GM12873 (cell line): ENCODE data around the gene GLI2.

Experiments used
- TF ChIP-seq, protein P1 (sequence below): IDR thresholded peaks from 2 replicates; pipeline ENCODE4 v1.5.1; 2012; ENCODE audit warnings: low read depth, mild to moderate bottlenecking, moderate library complexity, low read length, control low read depth; ENCODE audit not compliant: insufficient read depth; ENCODE audit errors: missing control alignments

The GLI2 gene

DNA sequence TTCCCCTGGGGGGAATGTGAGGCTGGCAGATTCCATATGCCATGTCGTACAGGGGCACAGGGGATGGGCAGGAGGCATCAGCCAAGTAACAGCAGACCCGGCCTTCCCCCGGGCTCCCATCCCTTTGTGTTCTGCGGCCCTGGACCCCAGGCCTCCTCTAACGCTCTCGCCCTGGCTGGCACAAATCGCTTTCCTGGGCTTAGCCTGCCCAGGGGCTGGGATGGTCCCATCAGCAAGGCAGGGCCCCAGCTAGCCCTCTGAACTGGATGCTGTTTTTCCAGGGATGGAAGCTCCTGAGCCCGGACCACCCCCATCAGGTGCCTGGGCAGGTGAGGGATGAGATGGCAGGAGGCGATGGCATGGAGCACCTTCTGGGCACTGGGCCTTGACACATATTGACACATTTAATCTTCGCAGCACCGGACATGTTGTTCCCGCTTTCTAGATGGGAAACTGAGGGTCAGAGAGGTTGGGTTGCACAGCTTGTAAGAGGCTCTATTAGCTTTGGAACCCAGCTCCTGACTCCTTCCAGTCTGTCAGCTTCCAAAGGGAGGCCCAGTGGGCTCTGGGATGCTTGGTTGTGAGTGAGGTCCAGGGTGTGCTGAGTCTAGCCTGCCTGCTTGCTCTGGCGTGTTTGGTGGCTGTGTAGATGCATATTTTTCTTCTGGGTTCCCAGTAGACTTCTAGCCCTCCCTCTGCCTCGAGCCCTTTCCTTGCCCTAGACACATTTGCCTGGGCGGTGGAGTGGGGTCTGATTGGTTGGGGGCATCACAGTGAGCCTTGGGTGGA lies 40.3 kb downstream of the GLI2 start:
- TF ChIP-seq, protein P1, sequence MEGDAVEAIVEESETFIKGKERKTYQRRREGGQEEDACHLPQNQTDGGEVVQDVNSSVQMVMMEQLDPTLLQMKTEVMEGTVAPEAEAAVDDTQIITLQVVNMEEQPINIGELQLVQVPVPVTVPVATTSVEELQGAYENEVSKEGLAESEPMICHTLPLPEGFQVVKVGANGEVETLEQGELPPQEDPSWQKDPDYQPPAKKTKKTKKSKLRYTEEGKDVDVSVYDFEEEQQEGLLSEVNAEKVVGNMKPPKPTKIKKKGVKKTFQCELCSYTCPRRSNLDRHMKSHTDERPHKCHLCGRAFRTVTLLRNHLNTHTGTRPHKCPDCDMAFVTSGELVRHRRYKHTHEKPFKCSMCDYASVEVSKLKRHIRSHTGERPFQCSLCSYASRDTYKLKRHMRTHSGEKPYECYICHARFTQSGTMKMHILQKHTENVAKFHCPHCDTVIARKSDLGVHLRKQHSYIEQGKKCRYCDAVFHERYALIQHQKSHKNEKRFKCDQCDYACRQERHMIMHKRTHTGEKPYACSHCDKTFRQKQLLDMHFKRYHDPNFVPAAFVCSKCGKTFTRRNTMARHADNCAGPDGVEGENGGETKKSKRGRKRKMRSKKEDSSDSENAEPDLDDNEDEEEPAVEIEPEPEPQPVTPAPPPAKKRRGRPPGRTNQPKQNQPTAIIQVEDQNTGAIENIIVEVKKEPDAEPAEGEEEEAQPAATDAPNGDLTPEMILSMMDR: no peak

DNA sequence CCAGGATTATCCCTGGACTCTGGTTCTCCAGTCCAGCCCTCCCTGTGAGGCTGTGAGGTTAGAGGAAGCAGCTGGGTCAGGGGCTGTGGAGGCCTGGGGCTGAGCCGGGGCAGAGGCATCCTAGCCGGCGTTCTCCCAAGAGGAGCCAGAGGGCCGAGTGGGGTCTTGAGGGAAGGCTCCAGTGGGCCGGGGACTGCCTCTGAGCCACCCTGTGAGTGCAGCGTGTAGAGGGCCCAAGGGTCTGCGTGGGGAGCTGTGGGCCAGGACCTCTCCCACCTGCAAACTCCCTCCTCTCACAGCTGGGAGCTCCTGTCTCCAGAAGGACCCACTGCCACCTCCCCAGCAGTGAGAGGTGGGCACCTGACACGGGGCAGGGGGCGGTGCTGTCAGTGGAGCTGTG lies 41.0 kb downstream of the GLI2 start:
- TF ChIP-seq, protein P1: no peak

DNA sequence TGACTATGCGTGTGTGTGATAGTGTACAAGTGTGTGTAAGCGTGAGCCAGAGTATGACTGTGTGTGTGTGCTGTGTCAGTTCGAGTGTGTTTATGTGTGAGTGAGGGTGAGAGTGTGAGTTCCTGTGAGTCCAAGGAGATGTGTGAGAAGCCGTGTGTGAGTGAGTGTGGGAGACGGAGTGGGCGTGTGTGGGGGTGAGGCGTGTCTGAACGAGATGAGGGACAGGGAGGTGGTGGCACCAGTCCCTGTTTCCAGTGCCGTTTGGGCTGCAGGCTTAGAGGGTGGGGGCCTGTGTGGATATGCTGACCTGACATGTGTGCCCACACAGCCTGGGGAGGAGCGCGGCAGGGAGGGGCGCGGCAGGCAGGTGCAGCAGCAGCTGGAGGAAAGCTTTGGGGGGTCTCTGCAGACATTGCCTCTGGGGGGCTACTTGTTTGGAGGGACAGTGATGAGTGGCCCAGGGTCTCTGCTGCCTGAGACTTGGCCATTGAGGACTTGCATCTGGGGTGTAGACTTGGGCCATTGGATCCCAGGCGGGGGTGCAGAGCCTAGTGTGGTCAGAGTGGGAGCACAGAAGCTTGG lies 41.6 kb downstream of the GLI2 start:
- TF ChIP-seq, protein P1: no peak

DNA sequence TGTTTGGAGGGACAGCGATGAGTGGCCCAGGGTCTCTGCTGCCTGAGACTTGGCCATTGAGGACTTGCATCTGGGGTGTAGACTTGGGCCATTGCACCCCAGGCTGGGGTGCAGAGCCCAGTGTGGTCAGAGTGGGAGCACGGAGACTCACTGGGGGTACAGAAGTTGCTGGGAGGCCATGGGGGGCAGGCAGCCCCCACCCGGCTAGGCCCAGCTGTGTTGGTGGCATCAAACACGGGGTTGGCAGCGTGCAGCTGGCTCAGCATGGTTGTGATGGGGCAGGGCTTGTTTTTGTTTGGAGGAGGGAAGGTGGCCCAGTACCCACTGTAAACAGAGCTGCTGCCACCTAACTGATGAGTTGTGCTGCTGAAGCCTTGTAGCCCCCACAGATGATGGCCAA lies 42.1 kb downstream of the GLI2 start:
- TF ChIP-seq, protein P1: no peak

DNA sequence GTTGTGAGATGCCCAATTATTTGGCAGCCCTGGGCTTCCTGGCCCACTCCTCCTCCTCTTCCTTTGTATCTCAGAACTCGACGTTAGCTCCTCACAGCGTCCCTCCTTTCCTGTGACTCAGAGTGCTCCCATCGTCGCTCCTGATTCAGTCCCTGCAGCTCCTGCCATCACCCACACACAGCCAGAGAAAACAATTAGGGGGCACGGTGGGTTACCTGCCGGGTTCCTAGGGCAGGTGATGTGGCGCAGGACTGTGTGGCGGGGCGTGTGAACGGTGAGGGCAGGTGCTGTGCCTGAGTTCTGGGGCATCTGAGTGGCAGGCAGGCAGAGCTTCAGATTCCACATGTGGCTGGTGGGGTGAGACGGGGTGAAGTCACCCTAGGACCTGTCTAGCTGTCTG lies 42.6 kb downstream of the GLI2 start:
- TF ChIP-seq, protein P1: no peak

DNA sequence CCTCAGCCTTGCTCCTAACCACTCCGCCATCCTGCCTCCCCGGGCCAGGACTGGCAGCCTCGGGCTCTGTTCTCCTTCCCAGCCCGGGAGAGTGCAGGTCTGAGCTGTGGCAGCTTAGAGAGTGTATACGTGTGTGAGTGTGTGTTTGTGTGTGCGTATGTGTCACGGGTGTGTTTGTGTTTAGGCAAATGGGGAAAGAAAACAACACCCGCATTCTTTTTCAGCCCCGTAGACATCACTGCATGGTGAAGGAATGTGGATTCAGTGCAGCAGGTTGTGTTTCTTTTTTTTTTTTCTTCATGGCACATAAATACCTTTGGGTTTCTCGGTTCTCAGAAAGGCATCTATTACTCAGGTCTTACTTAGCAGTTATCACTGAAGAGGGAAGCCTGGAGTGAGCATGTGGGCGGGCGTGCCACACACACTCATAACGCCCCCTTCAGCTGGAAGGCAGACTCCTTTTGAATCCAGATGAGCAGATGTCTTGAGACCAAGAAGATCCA lies 44.2 kb downstream of the GLI2 start:
- TF ChIP-seq, protein P1: no peak

DNA sequence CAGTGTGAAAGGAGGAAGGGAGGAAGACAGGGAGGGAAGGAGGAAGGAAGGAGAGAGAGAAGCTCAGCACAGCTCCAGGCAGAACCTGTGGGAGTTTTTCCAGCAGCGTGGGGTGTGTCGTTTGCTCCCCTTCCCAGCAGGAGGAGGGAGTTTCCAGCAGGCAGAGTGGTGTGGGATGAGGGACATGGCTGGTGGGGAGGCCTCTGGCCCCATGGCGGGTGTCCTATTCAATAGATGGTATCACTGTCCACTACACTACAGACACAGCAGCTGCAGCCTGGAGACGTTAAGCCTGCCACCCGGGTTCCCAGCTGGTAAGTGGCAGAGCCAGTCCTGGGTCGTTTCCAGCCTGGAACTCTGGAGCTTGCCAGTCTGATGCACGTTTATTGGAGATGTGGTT lies 44.7 kb downstream of the GLI2 start:
- TF ChIP-seq, protein P1: no peak
